Trophoblast cell (in vitro differentiated cells and primary cell): ENCODE measurements around the gene GOLT1A.

Source experiments
- DNase-seq, 2 donors: peaks; one replicate each; pipeline ENCODE4 v3.0.0-alpha.2; 2016
- H2AFZ ChIP-seq: 2 replicates; pipeline ENCODE4 v1.6.1; 2013; ENCODE audit warnings: low read length, moderate library complexity, mild to moderate bottlenecking; ENCODE audit not compliant: insufficient read depth, poor library complexity
- H2AK5ac ChIP-seq: 2 replicates; pipeline ENCODE4 v1.6.1; 2013; ENCODE audit warnings: mild to moderate bottlenecking, low read length
- H2BK120ac ChIP-seq: 2 replicates; pipeline ENCODE4 v1.6.1; 2013; ENCODE audit warnings: low read length, mild to moderate bottlenecking, moderate library complexity; ENCODE audit not compliant: insufficient read depth, poor library complexity
- H2BK12ac ChIP-seq: 2 replicates; pipeline ENCODE4 v1.6.1; 2013; ENCODE audit warnings: mild to moderate bottlenecking, low read length, moderate library complexity
- H2BK5ac ChIP-seq: 2 replicates; pipeline ENCODE4 v1.6.1; 2013; ENCODE audit warnings: low read length, low read depth, moderate library complexity, mild to moderate bottlenecking; ENCODE audit not compliant: poor library complexity
- H3K14ac ChIP-seq: 2 replicates; pipeline ENCODE4 v1.6.1; 2013; ENCODE audit warnings: mild to moderate bottlenecking, low read length
- H3K18ac ChIP-seq: 2 replicates; pipeline ENCODE4 v1.6.1; 2013; ENCODE audit warnings: mild to moderate bottlenecking, low read length
- H3K23ac ChIP-seq: 2 replicates; pipeline ENCODE4 v1.6.1; 2013; ENCODE audit warnings: low read length
- H3K27ac ChIP-seq: 2 replicates; pipeline ENCODE4 v1.5.1; 2013; ENCODE audit warnings: low read depth, mild to moderate bottlenecking, inconsistent platforms, low read length, moderate library complexity
- H3K27me3 ChIP-seq: 2 replicates; pipeline ENCODE4 v1.6.1; 2013; ENCODE audit warnings: inconsistent platforms, mild to moderate bottlenecking, low read length, moderate library complexity; ENCODE audit not compliant: insufficient read depth
- H3K36me3 ChIP-seq, 2 experiments: 1 replicate in 1 of 2; 2 replicates in 1 of 2; pipeline ENCODE4 v1.6.1; 2013; ENCODE audit warnings: low read length in 2 of 2, mild to moderate bottlenecking in 2 of 2, moderate library complexity in 1 of 2; ENCODE audit not compliant: insufficient read depth in 2 of 2, control insufficient read depth in 1 of 2
- H3K4ac ChIP-seq: 2 replicates; pipeline ENCODE4 v1.6.1; 2013; ENCODE audit warnings: low read depth, mild to moderate bottlenecking, low read length, moderate library complexity
- H3K4me1 ChIP-seq, 2 experiments: 1 replicate in 1 of 2; 2 replicates in 1 of 2; pipeline ENCODE4 v1.6.1; 2013; ENCODE audit warnings: low read length in 2 of 2, mild to moderate bottlenecking in 2 of 2, moderate library complexity in 1 of 2; ENCODE audit not compliant: insufficient read depth in 2 of 2, control insufficient read depth in 1 of 2
- H3K4me2 ChIP-seq: 2 replicates; pipeline ENCODE4 v1.6.1; 2013; ENCODE audit warnings: inconsistent platforms, mild to moderate bottlenecking, low read length, moderate library complexity
- H3K4me3 ChIP-seq: 2 replicates; pipeline ENCODE4 v1.5.1; 2013; ENCODE audit warnings: mild to moderate bottlenecking, low read depth, low read length, inconsistent platforms
- H3K79me1 ChIP-seq: one replicate; pipeline ENCODE4 v1.6.1; 2013; ENCODE audit warnings: low read length
- H3K79me2 ChIP-seq: 2 replicates; pipeline ENCODE4 v1.6.1; 2013; ENCODE audit warnings: low read length, mild to moderate bottlenecking; ENCODE audit not compliant: control insufficient read depth, insufficient read depth, poor library complexity
- H3K9ac ChIP-seq: 2 replicates; pipeline ENCODE4 v1.6.1; 2013; ENCODE audit warnings: mild to moderate bottlenecking, low read length
- H3K9me3 ChIP-seq: 2 replicates; pipeline ENCODE4 v1.6.1; 2013; ENCODE audit warnings: low read depth, mild to moderate bottlenecking, control low read depth, inconsistent platforms, low read length; ENCODE audit not compliant: insufficient read depth
- H4K12ac ChIP-seq: 2 replicates; pipeline ENCODE4 v1.6.1; 2013; ENCODE audit warnings: low read depth, mild to moderate bottlenecking, low read length, moderate library complexity
- H4K8ac ChIP-seq: 2 replicates; pipeline ENCODE4 v1.6.1; 2013; ENCODE audit warnings: low read depth, mild to moderate bottlenecking, low read length, moderate library complexity
- H4K91ac ChIP-seq: one replicate; pipeline ENCODE4 v1.6.1; 2013; ENCODE audit warnings: low read depth, mild to moderate bottlenecking, low read length, moderate library complexity
- WGBS: extraction: QIAGEN DNeasy Blood & Tissue Kit; methylation state at CpG from one replicate; pipeline ENCODE4 v1.1.7; 2013; ENCODE audit warnings: missing lambda C conversion rate; ENCODE audit not compliant: insufficient read length, insufficient coverage; ENCODE audit errors: extremely low coverage; 5-methylcytosine and 5-hydroxymethylcytosine counted together

Gene GOLT1A

DNA sequence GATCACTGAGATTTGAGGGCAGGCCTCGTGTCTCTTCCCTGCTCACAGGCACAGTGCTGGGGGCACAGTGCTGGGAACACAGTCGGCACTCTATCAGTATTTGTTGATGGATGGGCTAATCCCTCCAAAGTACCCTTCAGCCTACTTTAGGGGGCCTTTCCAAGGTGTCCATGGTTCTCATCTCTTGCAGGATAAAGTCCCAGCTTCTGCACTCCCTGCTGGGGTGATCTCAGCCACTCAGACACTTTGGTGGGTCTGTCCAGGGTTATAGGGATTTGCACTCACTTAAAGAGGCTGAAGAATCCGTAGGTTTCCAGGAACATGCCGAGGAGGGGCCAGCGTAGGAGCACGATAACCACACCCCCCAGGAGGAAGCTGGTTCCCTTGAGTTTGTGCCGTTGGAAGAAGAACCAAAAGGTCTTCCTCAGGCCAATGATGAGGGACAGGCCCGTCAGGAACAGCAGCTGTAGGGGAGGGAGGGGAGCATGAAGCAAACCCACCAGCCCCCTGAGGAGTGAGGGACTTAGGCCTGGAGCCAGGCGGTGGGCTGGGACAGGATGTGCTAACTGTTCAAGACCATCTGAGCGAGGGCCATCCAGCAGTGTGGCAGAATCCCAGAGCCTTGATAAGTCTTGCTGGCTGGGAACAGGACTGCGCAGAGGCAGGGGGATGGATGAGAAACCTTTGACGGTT is 12.3 kb downstream of the GOLT1A start:
- Histone ChIP-seq H3K79me2 (peaks cover 2% of the 10 kb centered on the region), H3K4me1 (peaks cover 21 to 23% of the 10 kb centered on the region in 2 experiments), H2AFZ (no peak overlapping the region), H3K14ac (no peak overlapping the region), H2BK120ac (no peak overlapping the region), H3K9ac (no peak overlapping the region), H3K27ac (no peak overlapping the region), H4K91ac (no peak overlapping the region), H3K4me2 (no peak overlapping the region), H4K8ac (no peak overlapping the region), H3K27me3 (no peaks in the 10 kb centered on the region), H3K23ac (no peak overlapping the region), H3K4ac (no peak overlapping the region), H3K9me3 (no peaks in the 10 kb centered on the region), H3K36me3 (no peaks in the 10 kb centered on the region), H2BK5ac (no peak overlapping the region), H2AK5ac (no peak overlapping the region), H3K4me3 (no peak overlapping the region), H3K79me1 (peaks cover 18% of the 10 kb centered on the region), H3K18ac (no peak overlapping the region), H4K12ac (no peak overlapping the region), H2BK12ac (no peak overlapping the region)
- no CpG with 5 or more reads among the region's 12 CpGs for WGBS
- DNase-seq = no peak

DNA sequence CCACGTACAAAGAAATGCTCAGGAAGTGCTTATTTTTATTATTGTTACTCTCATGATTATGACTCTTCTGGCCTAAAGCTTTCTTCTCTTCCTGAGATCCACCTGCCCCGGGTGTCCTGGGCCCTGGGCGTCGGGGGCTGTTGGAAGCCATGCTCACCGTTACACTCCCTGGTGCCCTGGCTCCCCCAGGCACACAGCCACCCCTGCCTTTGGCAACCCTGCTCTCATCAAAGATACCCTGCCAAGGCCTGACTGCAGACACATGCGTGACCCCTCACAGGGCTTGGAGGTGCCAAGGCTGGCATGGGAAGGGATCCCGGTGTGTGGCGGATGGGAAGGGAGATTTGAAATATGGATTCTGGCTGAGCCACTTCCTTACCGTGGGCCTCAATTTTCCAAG is 14.2 kb downstream of the GOLT1A start:
- Histone ChIP-seq H4K8ac (no peak overlapping the region), H3K18ac (no peak overlapping the region), H3K9ac (no peak overlapping the region), H3K4ac (peak overlapping the region; percentile 0), H3K23ac (no peak overlapping the region), H4K12ac (no peak overlapping the region), H3K27ac (no peak overlapping the region), H2BK120ac (peak overlapping the region; percentile 19), H3K79me1 (peaks cover 18% of the 10 kb centered on the region), H2AFZ (no peak overlapping the region), H4K91ac (peak overlapping the region; percentile 83), H2BK12ac (peak overlapping the region; percentile 77), H3K27me3 (no peaks in the 10 kb centered on the region), H3K79me2 (peaks cover 2% of the 10 kb centered on the region), H3K36me3 (no peaks in the 10 kb centered on the region), H3K9me3 (peaks cover 5% of the 10 kb centered on the region), H2BK5ac (peak overlapping the region; percentile 4), H2AK5ac (peak overlapping the region; percentile 33), H3K4me2 (no peak overlapping the region), H3K4me1 (peaks cover 26 to 30% of the 10 kb centered on the region in 2 experiments), H3K14ac (peak overlapping the region; percentile 79), H3K4me3 (no peak overlapping the region)
- DNase-seq = no peak
- no CpG with 5 or more reads among the region's 9 CpGs for WGBS

DNA sequence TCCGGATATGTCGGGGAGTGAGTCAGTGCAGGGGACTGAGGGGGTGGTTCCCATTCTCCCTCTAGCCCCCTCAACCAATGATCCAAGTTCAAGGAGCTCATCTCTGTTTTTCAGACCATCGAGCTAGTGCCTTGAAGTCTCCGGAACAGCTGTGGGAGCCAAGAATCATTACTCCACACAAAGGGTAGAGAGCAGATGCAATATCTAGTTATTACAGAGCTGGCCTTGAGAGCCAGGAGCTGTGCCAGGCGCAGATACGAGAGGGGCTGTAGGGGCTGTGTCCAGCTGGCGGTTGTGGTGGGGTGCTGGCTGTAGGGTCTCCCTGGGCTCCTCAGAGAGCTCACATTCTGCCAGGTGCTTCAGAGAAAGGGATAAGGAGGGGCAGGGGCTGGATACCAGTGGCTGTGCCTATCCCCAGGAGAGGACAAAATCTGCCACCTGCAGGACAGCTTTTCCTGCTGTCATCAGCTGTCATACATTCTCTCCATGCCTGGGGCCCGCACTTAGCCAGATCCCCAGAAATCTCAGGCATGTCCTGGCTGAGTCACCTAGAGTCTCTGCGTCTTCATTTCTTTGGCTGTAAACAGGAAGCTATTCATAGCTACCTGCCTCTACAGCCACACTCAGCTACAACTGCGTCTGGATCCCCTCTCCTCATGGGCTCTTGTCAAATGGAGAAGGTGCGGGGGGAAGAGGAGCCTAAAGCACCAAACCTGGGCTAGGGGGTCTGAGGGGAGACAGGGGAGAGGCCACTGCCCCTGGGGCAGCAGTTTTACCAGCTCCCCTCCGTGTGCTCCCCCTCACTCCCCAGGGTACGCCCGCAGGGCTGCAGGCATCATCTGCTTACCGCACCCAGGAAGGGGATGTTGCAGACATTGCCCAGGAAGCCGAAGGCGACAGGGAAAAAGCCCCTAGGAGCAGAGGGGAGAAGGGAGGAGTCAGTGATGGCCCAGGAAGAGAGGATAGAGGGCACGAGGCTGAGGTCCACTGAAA is 15.1 kb downstream of the GOLT1A start:
- Histone ChIP-seq H2AFZ (peak overlapping the region; percentile 66), H3K27me3 (no peaks in the 10 kb centered on the region), H2BK5ac (peak overlapping the region; percentile 80), H2BK12ac (peak overlapping the region; percentile 80), H3K23ac (no peak overlapping the region), H3K4me3 (no peak overlapping the region), H3K4me1 (peaks cover 26 to 30% of the 10 kb centered on the region in 2 experiments), H4K8ac (peak overlapping the region; percentile 83), H4K91ac (peak overlapping the region; percentile 80), H3K4ac (peak overlapping the region; percentile 47), H2BK120ac (peak overlapping the region; percentile 87), H2AK5ac (peak overlapping the region; percentile 70), H3K9ac (no peak overlapping the region), H3K36me3 (no peaks in the 10 kb centered on the region), H3K9me3 (peaks cover 5% of the 10 kb centered on the region), H3K4me2 (peak overlapping the region; percentile 25), H4K12ac (peak overlapping the region; percentile 70), H3K18ac (peak overlapping the region; percentile 45), H3K79me2 (peaks cover 2% of the 10 kb centered on the region), H3K79me1 (peaks cover 18% of the 10 kb centered on the region), H3K27ac (peak overlapping the region; percentile 83), H3K14ac (peak overlapping the region; percentile 60)
- DNase-seq = peak; percentile 91 to 93
- no CpG with 5 or more reads among the region's 18 CpGs for WGBS

DNA sequence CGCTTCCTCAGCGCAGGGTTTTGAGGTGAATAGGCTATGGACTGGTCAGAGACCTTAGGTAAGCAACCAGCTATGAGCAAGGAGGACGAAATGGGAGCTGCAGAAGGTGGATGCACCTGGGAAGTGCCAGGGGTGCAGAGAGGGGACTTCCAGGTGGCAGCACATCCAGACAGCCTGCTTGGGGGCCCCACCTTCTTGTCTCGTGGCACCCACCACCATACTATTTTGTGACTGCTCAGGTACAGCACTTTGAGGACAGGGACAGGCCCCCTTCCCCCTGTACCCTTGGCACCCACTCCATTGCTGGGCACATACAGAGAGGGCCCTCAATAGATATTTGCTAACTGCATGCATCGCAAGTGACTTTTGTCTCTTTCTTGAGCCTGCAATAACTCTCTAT is 16.7 kb downstream of the GOLT1A start:
- Histone ChIP-seq H2BK5ac (no peak overlapping the region), H3K79me2 (peaks cover 2% of the 10 kb centered on the region), H3K27me3 (no peaks in the 10 kb centered on the region), H3K4me3 (no peak overlapping the region), H4K12ac (no peak overlapping the region), H3K79me1 (peaks cover 18% of the 10 kb centered on the region), H2BK12ac (peak overlapping the region; percentile 26), H3K9ac (no peak overlapping the region), H4K8ac (no peak overlapping the region), H3K4me2 (no peak overlapping the region), H3K4ac (no peak overlapping the region), H3K4me1 (peaks cover 23 to 30% of the 10 kb centered on the region in 2 experiments), H3K18ac (no peak overlapping the region), H4K91ac (no peak overlapping the region), H3K27ac (no peak overlapping the region), H2BK120ac (no peak overlapping the region), H3K36me3 (no peaks in the 10 kb centered on the region), H3K14ac (no peak overlapping the region), H2AK5ac (peak overlapping the region; percentile 31), H3K23ac (no peak overlapping the region), H3K9me3 (peaks cover 5% of the 10 kb centered on the region), H2AFZ (no peak overlapping the region)
- DNase-seq = no peak
- no CpG with 5 or more reads among the region's 5 CpGs for WGBS
